HL-60/S4 treated with retinoic acid at 250 ng/mL for 4 days and 3 days (cell line): ENCODE measurements around the gene ZNF385C.
"Not testable (repeated sequence)": the region's sequence is repeated elsewhere in the genome, so short reads cannot be mapped to it uniquely, and the experiment has no call there.

Experiments used
- in situ Hi-C: fragments of 300-500 bp; cut with MboI; formaldehyde crosslinking; loops from 2 replicates; pipeline ENCODE4 v1.7.0; 2022; ENCODE audit warnings: low sequenced_read_pairs

Gene ZNF385C

GRCh38 chr17:42026857-42027589 lies 71.2 kb downstream of the ZNF385C start:
- in situ Hi-C loops: no loop called here

GRCh38 chr17:42025936-42026335 lies 72.3 kb downstream of the ZNF385C start:
- in situ Hi-C loops: no loop called here

GRCh38 chr17:42025191-42025579 lies 73.1 kb downstream of the ZNF385C start:
- in situ Hi-C loops: no loop called here

- in situ Hi-C loops: no loop called here
Observed at GRCh38 chr17:42023524-42024349, 74.5 kb downstream of the ZNF385C start.

GRCh38 chr17:42020845-42021244 lies 77.4 kb downstream of the ZNF385C start:
- in situ Hi-C loops: not testable (repeated sequence)

GRCh38 chr17:42019509-42020404 lies 78.5 kb downstream of the ZNF385C start, which contains the start of gene NKIRAS2:
NKIRAS2 (plus strand) TSS chr17:42020090; CDS start chr17:42021578, 1,488 bp downstream.
- in situ Hi-C loops: no loop called here

- in situ Hi-C loops: no loop called here
Observed at GRCh38 chr17:42018988-42019387, 79.3 kb downstream of the ZNF385C start.

GRCh38 chr17:42018339-42018738 lies 79.9 kb downstream of the ZNF385C start:
- in situ Hi-C loops: no loop called here

GRCh38 chr17:42017866-42018200 lies 80.4 kb downstream of the ZNF385C start:
- in situ Hi-C loops: no loop called here

- in situ Hi-C loops: no loop called here
Observed at GRCh38 chr17:42016941-42017865, 81.1 kb downstream of the ZNF385C start, which contains the start of gene DNAJC7. DNAJC7 (minus strand) TSS chr17:42017439; CDS start chr17:42017416, 23 bp downstream.

GRCh38 chr17:42016411-42016831 lies 81.9 kb downstream of the ZNF385C start:
- in situ Hi-C loops: no loop called here

- in situ Hi-C loops: not testable (repeated sequence)
Observed at GRCh38 chr17:42013740-42014139, 84.5 kb downstream of the ZNF385C start.

- in situ Hi-C loops: not testable (repeated sequence)
Observed at GRCh38 chr17:42012363-42012762, 85.9 kb downstream of the ZNF385C start.

- in situ Hi-C loops: no loop called here
Observed at GRCh38 chr17:42010898-42011516, 87.3 kb downstream of the ZNF385C start.

- in situ Hi-C loops: not testable (repeated sequence)
Observed at GRCh38 chr17:42010266-42010680, 88.0 kb downstream of the ZNF385C start.

- in situ Hi-C loops: no loop called here
Observed at GRCh38 chr17:42009170-42009569, 89.1 kb downstream of the ZNF385C start.

- in situ Hi-C loops: no loop called here
Observed at GRCh38 chr17:42005166-42005565, 93.1 kb downstream of the ZNF385C start.

GRCh38 chr17:42002792-42003301 lies 95.4 kb downstream of the ZNF385C start:
- in situ Hi-C loops: no loop called here

- in situ Hi-C loops: no loop called here
Observed at GRCh38 chr17:42002175-42002791, 96.0 kb downstream of the ZNF385C start.
